ENCODE results near the gene CT47C1. TPM values are rescaled to one million over a fixed set of nuclear protein-coding genes. Genes with fewer than 3 reads are reported as not detected.

The CT47C1 gene
- total RNA-seq, 1 donor from 2014 or later: not detected

DNA sequence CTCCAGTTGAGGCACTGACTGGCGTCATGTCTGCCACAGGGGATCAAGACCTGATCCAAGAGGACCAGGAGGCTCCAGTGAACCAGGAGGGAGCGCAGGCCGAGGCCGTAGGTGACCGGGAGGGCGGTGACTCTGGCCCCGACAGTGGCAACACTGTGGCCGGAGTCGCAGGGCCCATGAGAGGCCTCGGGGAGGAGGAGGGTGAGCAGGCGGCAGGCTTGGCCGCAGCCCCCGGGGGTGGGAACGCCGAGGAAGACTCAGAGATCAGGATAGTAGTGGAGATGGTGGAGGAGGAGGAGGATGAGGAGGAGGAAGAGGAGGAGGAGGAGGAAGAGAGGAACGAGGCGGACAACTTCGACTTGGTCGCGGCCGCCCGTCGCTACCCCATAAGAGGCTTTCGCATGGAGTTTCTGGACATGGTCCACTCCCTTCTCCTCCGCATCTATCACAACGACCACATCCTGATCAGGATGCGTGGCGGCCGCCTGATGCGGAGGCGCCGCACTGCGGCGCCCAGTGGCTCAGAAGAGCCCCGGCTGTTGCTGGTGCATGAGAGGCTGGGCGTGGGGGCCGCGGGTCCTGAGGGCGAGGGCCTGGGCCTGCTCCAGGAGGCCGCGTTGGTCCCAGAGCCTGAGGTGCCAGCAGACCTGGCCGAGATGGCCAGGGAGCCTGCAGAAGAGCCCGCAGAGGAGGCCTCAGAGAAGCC, 560 bp downstream of the CT47C1 start:
- DNase-seq (ENCODE audit: low spot score): no peak

DNA sequence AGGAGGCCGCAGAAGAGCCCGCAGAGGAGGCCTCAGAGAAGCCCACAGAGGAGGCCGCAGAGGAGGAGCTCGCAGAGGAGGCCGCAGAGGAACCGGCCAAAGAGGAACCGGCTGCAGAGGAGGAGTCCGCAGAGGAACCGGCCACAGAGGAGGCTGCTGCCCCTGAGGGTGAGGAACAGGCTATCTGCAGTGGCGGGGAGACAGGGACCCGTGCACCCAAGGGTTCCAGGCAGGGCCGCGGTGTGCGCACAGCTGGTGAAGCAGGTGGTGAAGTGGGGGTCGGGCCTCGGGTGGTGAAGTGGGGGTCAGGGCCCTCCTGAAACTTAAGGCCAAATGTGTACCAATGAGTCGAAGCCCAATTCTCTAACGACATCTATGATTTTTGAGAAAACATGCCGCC, 1.1 kb downstream of the CT47C1 start:
- DNase-seq (ENCODE audit: low spot score): no peak

DNA sequence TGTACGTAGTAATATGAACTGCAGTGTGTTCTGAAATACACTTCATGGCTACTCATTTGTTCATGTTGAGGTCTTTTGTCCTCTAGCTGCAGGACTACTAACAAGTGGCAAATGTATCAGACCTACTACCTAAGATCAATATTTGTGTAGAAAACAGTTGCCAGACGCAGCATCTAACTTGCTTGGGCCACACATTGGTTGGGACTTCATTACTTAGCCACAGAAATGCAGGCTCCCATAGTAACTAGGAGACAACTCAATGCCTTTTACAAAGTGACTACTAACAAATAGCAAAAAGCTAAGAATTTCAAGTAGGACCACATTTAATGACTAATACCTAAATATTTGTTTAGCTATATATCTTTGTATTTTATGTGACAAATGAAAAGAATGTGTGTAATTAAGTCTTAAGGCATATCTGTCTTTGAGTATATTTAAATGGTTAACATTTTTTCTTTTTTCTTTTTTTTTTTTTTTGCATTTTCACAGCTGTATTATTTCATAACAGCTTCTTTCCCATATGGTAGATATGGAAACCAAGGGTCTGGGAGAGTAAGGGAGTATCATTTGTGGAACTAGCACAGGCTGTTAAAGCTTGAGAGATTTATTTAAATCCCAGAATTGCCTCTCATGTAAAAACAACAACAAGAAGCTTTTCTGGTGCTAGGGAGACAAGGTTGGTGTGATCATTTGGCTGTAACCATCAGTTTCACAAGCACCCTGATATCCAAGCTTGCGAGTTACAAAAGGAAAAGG, 2.7 kb downstream of the CT47C1 start:
- DNase-seq (ENCODE audit: low spot score): no peak

DNA sequence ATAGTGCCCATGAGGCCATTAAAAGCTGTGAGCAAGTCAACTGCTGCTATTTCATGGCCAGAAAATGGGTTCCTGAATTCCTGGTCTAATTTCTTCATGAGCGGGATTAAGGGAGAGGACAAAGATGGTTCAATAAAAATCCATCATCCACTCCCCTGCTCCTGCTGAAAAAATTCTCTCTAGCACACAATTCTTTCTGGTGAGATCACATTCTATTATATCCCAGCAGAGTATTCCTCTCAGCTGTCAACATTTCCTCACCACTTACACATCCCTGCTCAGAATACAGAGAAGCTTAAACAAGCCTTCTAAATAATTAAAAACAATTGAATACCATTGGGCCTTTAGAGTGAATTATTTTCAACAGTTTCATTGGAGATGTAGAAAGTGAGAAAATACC, 9.5 kb downstream of the CT47C1 start:
- DNase-seq (ENCODE audit: low spot score): no peak

DNA sequence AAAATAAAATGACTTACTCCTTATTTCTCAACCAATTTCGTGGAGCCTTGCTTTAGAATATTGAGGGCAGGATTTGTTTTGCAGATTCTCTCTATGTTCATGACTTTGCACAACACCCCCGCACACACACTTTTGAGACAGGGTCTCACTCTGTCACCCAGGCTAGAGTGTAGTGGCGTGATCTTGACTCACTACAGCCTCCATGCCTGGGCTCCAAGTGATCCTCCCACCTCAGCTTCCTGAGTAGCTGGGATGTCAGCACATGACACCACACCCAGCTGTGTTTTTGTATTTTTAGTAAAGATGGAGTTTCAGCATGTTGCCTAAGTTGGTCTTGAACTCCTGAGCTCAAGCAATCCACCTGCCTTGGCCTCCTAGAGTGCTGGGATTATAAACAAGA, 12.0 kb downstream of the CT47C1 start:
- DNase-seq (ENCODE audit: low spot score): no peak

DNA sequence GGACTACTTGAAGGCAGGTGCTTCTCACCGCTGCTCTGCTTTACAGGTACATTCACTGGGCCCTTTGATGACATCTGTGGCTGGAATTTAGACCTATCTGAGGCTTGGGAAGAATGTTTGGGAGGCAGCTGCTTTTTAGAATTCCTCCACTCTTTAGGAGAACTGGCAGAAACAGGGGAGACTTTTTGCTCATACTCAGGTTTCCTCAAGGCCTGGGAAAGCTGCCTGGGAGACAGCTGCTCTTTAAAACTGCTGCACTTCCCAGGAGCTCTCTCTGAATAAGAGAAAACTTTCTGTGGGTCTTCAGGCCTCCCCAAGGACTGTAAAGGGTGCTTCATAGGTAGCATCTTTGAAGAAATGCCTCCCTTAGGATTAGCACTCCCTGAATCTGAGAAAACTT, 14.3 kb downstream of the CT47C1 start:
- no peak for DNase-seq (ENCODE audit: low spot score)

DNA sequence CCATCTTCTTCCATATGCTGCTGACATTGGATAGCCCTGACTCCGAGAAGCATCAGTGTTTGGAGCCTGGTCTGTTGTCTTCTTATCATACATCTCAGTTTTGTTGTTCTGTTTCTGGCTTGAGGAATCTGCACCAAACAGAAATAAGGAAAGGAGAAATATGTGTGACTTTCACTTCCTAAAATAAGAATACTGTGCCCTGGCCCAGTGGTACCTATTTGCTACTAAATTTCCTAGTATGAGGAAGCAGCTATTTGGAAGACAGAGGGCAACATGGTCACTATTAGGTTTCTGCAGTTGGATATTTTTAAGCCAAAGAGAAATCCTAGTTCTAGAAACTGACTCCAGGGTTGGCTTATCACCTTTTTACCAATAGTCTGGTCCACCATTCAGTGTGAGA, 16.8 kb downstream of the CT47C1 start:
- no peak for DNase-seq (ENCODE audit: low spot score)

DNA sequence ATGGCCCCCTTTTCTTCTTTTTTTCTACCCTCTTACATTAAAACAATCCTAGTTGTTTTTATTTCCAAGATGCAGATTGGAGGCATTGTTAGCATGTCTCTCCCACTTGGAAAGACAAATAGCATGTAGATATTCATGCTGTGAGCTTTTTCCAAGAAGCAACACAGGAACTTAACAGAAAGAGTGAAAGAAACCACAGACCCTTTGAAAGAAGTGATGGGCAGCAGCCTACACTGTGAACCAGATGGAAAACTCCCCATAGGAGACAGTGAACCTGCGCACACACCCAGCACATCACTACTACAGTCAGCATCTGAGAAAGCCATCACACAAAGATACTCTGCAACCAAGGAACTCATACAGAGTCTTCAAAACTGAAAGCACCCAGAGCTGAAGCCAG, 17.8 kb downstream of the CT47C1 start:
- DNase-seq (ENCODE audit: low spot score): no peak

DNA sequence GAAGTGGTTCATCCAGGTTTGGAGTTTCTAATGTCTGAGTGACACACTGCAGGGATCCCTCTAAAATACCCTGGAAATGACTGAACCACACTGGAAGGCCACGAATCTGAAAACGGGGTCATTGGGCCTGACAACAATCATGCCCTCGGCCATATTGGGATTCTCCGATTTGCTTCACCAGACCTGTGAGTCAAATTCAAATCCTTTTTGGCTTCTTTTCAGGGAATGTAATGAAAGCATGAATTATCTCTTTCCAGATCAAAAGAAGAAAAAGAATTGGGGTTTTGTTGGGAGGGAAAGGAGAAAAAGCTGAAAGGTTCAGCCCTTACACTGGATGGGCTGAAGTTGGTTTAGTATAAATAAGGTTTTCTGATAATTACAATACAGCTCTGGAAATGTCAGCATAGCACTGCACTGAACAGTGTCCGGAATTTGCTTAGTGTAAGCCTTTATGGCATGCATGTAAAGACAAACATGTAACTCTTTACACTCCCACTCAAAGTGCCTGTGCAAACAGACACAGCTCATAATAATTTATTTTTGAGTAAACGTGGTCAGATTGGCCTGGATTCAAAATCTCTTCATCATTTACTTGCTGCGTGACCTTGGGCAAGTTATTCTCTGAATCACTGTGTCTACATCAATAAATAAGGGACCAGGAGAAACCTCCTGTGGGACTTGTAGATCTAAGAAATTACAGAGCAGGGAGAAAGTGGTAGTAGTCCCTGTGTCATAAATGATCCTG, 21.4 kb downstream of the CT47C1 start:
- no peak for DNase-seq (ENCODE audit: low spot score)

DNA sequence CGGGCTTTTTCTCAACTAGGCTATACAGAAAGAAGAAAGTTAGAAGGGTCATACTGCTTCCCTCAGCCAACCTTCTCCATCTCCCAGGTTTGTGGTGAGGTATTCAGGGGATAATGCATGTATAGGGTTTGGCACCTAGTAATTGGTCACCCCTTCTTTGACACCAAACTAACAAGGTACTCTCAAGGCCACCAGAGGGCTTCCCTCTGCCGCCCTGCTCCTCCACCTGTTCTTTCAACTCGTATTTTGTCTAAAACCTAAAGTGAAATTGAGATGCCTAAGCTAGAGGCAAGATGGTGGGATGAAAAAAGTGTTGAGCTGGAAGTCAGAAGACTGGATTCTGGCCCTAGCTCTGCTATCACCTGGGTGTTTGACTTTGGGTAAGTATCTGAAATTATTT, 22.0 kb downstream of the CT47C1 start:
- DNase-seq (ENCODE audit: low spot score): no peak

DNA sequence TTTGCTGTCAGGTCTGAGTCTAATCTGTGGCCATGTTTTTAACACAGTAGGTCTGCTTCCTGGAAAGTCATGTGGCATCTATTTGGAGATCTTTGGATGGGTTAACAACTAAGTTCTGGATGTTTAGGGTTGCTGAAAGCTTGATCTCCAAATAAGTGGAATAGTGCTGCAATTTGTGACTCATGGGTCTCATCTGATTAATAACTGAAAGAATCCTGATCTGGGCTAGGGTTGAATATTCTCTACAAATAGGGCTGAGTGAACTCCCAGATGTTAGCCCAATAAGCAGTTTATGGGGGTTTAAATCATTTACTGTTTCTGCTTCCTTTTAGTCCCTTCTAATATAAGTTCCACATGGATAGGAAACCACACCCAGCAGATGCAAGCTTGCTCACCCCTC, 23.1 kb downstream of the CT47C1 start:
- DNase-seq (ENCODE audit: low spot score): no peak

DNA sequence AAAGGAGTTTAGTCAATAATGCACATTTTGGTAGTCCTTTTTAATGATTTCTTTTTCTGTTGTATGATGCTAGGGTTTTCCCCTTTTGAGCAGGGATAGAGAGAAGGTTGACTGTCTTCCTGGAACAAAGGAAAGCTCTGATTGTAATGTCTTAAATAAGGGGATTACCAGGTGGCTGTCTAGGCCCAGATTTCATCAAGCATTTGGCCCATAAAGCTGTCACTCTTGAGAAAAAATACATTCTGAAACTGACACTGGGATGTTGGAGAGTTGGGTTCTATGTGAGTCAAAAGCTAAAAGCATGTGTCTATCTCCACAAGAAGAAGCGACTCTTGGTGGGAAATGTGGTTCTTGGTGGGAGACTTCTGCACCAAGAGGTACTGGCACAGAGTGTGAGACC, 28.4 kb downstream of the CT47C1 start:
- DNase-seq (ENCODE audit: low spot score): no peak

DNA sequence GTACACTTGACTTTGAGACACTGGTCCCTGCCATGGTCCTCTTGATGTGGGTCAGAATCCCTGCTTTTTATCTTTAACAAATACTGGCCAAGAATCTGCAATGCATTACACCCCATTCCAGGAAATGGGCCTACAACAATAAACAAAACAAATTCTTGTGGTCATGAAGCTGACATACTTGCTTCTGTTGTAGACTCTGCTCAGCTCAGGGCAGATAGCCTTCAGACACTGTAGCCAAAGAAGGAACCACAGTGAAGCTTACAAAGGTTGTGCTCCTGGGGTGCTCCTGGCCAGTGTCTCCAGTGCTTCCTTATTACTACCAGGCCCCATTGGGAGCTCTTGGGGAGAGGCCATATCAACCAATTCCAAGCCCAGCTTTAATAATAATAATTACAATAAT, 33.0 kb downstream of the CT47C1 start:
- DNase-seq (ENCODE audit: low spot score): no peak

DNA sequence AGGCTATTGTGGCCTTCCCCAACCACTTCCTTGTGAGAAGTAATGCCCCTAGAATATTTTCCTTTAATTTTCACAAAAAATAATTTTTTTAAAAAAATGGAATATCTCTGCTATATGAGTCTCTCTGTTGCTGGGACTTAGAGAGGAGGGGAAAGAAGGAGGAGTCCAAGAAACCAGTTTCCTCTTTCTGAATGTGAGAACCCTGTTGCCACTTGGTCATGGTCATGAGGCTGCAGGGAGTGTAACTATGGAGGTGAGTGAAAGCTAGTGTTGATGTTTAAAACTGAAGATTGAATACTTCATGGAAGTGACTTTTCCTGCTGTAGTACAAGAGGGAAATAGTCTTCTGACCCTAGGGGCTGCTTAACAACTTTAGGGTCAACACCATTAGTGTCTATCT, 34.4 kb downstream of the CT47C1 start:
- DNase-seq (ENCODE audit: low spot score): no peak

DNA sequence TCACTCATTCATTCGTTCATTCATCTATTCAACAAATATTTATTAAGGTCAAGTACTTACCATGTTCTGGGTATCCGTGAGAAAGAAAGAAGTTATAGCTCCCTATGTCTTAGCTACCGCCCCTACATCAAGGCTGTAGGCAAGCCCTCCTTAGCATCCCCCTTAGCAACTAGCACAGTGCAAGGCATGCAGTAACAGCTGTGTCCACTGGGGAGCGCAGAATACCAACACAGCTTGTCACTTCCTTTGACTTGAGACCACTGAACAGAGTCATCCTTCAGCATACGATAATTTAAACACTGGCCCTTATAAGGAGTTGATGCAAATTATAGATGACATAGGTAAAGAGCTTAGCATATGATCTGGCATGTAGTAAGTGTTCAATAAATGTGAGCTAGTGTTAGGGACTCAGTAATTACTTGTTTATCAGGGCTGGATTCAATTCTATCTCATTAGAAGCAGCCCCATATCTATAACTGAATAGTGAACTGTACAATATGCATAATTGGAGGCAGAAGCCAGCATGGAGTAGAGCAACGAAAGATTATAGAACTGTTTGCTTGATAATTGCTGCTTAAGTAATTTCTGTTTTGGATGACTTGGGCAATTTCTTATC, 46.1 kb downstream of the CT47C1 start:
- DNase-seq (ENCODE audit: low spot score): no peak

DNA sequence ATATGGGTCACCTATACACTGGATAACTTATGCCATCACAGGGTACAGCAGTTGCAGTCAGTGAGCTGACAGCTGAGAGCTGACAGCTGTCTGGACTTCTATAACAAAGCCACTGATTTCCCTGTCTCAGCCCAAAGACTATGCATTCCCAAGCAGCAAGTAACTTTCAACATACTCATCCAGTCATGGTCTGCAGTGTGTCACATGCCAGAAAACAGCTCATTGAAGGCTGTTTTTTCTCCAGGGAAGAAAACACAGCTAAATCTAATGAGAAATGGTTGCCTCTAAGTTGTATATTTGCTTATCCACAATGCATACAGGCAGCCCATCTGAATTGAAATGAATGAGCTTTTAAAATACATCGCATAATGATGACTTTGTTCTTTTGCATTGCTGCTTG, 48.5 kb downstream of the CT47C1 start:
- no peak for DNase-seq (ENCODE audit: low spot score)

Other genes starting within 250 kb of the CT47C1 start
- gene ZCCHC12, start 249.2 kb upstream of the CT47C1 start, total RNA-seq: not detected
- 13.1 TPM for gene LONRF3, start 98.4 kb upstream of the CT47C1 start, total RNA-seq
- not detected for gene KIAA1210, start 54.8 kb downstream of the CT47C1 start, total RNA-seq
- gene PGRMC1, start 163.3 kb downstream of the CT47C1 start, total RNA-seq: 220 TPM

Data from mesenteric fat pad (tissue), 1 donor.